HTERT RPE-1 (cell line): ENCODE data around the gene PNMA8B.

ENCODE experiments used
- in situ Hi-C: fragments of 300-500 bp; cut with MboI; formaldehyde crosslinking; loops from 4 replicates; pipeline ENCODE4 v1.14.3; 2020; ENCODE audit warnings: low sequenced_read_pairs

PNMA8B gene

GRCh38 chr19:46460055-46460454 lies 35.6 kb downstream of the PNMA8B start:
- in situ Hi-C loops = no loop called here

GRCh38 chr19:46456930-46457329 lies 38.7 kb downstream of the PNMA8B start:
- in situ Hi-C loops = no loop called here

- in situ Hi-C loops = no loop called here
Observed at GRCh38 chr19:46454244-46454643, 41.4 kb downstream of the PNMA8B start.

GRCh38 chr19:46453661-46454060 lies 42.0 kb downstream of the PNMA8B start:
- in situ Hi-C loops = no loop called here

GRCh38 chr19:46452186-46452585 lies 43.5 kb downstream of the PNMA8B start:
- in situ Hi-C loops = no loop called here

GRCh38 chr19:46451352-46451751 lies 44.3 kb downstream of the PNMA8B start:
- in situ Hi-C loops = no loop called here

GRCh38 chr19:46450737-46451136 lies 44.9 kb downstream of the PNMA8B start:
- in situ Hi-C loops = no loop called here

- in situ Hi-C loops = no loop called here
Observed at GRCh38 chr19:46449228-46449627, 46.4 kb downstream of the PNMA8B start.

GRCh38 chr19:46448601-46449000 lies 47.1 kb downstream of the PNMA8B start:
- in situ Hi-C loops = no loop called here

GRCh38 chr19:46447824-46448223 lies 47.8 kb downstream of the PNMA8B start:
- in situ Hi-C loops = no loop called here

GRCh38 chr19:46447006-46447405 lies 48.7 kb downstream of the PNMA8B start:
- in situ Hi-C loops = no loop called here

GRCh38 chr19:46446021-46446420 lies 49.6 kb downstream of the PNMA8B start:
- in situ Hi-C loops = no loop called here

- in situ Hi-C loops = no loop called here
Observed at GRCh38 chr19:46442808-46443450, 52.7 kb downstream of the PNMA8B start.

GRCh38 chr19:46441866-46442265 lies 53.8 kb downstream of the PNMA8B start:
- in situ Hi-C loops = no loop called here
